Measurements from ENCODE around the gene SEMA6C.
A peak's percentile ranks its signal among the peaks of the same experiment; 100 is the strongest.

GRCh38 chr1:151165738-151166504 is 19.5 kb upstream of the SEMA6C start, which contains the start of the genes LYSMD1 and SCNM1:
- TF ChIP-seq CTCF (IDR thresholded peaks at IDR 0.05): peak in 4 of 12 donors; percentile 9 to 14 (median 12)
- peak in 1 of 2 donors; percentile 34 for TF ChIP-seq POLR2A (IDR thresholded peaks at IDR 0.05)
